SIG-M5 treated with dmso at 0.1 percent for 504 hours (cell line): ENCODE data around the gene CIB4.
A peak's percentile ranks its signal among the peaks of the same experiment; 100 is the strongest.

Source experiments
- DNase-seq: peaks from one replicate; lab custom pipeline; 2025; ENCODE audit not compliant: unreplicated experiment; lab: John Stamatoyannopoulos, UW

The CIB4 gene

GRCh38 chr2:26640781-26641564, at the start of gene CIB4:
Gene CIB4 (minus strand): TSS chr2:26641366. CDS start chr2:26641314, 52 bp downstream.
- DNase-seq: no peak

GRCh38 chr2:26687801-26688200, 46.6 kb upstream of the CIB4 start:
- no peak for DNase-seq

GRCh38 chr2:26687328-26687727, 46.2 kb upstream of the CIB4 start:
- DNase-seq: no peak

DNA sequence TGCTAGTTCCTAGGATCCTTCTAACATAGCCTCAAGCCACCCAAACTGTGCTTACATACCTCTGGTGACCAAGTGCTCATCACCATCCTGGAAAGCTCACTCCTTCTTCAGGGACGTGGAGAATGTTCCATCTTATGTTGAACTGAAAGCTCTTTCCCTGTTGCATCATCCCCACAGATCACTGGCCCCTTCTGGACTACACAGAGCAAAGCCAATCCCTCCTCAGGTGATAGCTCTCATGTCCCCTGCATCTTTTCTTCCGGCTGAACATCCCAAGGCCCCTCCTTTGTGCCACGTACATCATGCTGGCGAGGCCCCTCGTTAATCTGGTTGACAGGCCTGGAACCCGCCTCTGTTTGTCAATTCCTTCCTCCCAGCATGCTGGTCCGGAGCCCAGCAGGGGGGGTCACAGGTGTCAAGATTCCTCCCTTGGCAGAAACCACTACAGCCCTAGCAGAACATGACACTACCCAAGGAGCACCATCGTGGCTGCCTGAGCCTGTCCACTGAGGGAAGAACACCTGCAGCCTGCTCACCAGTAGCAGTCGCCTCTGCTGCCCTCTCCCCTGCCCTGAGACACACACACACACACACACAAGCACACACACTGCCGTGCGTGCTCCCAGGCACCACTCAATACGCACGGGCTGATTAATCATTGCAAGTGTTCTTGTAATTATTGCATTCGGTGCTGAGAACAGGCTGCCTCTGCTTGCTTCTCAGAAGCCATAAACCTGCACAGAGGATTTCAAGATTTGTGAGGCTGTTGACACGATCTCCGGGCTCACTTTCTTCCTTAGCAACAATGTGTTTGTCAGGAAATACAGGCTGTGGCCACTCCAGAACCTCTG, 45.0 kb upstream of the CIB4 start:
- no peak for DNase-seq

GRCh38 chr2:26685341-26685740, 44.2 kb upstream of the CIB4 start:
- DNase-seq: no peak

GRCh38 chr2:26683583-26683982, 42.4 kb upstream of the CIB4 start:
- DNase-seq: no peak

DNA sequence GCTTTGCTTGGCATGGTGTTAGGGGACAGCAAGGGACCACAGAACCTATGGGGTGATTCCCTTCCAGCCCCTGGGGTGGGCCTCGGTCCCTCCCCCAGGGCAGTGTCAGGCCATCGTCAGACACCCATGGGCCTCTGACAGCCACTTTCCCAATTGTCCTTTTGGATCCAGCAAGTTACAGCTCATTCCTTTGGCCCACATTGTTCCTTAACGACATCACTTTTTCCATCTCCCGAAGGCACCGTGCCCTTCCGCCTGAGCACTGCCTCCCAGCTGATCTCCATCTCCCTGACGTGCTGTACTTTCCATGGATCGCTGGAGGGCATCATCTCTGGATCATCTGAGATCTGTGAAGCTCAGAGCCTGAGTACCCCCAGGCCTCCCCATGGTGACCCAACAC, 41.0 kb upstream of the CIB4 start:
- no peak for DNase-seq

GRCh38 chr2:26681656-26682055, 40.5 kb upstream of the CIB4 start:
- DNase-seq: no peak

- DNase-seq: no peak
Measured at GRCh38 chr2:26679867-26680266, 38.7 kb upstream of the CIB4 start.

DNA sequence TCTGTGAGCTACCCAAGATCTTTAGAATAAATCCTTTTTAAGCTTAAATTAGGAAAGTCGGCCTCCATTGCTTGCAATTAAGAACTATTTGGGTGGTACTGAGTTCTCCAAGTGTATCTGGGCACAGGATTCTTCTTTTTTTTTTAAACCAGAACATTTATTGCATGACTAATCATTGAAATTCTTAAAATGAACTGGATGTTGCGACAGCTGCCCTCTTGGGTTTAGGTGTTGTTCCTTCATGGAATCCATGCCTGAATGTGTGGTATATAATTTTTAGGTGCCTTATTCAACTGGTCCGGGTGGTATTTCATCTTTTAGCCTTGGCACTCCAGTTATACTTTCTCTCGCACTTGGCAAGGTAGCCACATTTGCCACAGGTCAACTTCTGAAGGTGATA, 36.9 kb upstream of the CIB4 start:
- no peak for DNase-seq

- DNase-seq: no peak
Measured at GRCh38 chr2:26675651-26676255, 34.6 kb upstream of the CIB4 start.

GRCh38 chr2:26674771-26675170, 33.6 kb upstream of the CIB4 start:
- DNase-seq: no peak

- DNase-seq: no peak
Measured at GRCh38 chr2:26674002-26674751, 33.0 kb upstream of the CIB4 start.

DNA sequence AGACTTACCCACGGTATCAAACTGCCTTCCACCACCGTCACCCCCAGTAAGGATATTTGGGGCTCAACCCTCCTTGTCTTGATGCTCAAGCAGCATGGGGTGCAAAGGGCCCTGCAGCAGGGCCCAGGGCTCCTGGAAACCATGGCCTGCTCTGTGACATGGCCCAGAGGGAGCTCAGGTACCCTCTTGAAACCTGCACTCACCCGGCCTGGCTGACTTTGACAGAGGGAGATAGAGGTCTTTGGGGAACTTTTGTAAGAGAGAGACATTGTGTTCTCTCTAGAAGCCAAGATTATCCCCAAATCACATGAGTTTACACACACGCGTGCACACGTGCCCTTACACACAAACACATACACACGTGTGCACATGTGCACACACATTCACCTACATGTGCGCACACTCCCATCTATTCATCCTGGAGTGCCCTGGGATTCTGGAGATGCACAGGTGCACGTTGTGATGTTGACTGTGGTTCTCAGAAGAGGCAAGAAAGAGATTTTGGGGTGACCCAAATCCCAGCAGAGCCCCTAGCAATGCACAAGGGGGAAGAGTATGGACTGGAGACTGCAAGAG, 31.7 kb upstream of the CIB4 start:
- no peak for DNase-seq

DNA sequence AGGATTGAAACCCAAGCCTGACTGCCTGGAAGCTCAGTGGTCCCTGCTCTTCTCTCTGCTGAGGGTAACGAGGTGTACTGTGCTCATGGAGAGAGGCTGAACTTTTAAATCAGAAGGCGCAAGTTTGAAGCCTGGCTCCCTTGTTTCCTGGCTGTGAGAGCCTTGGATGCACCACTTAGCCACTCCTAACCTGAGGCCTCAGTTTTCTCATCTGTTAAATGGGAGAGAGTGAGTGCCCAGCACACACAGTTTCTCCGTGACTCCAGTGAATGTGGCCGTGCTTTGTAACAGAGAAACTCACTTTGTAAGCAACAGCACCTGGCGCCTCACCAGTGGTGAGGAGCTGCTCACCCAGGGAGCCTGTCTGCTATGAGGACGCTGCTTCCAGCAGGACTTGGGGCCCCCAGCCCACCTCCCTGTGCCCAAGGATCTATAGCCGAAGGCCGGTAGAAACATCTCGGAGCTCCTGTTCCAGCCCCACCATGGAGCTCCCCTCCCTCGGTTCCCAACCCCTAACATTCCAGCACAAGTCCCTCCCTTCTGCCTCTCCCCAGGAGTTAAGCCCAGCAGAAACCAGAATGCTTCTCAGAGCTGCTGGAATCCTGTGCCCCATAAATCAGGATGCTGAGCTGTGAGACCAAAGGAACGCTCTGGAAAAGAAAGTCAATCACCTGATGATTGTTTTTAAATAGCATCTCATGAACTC, 31.1 kb upstream of the CIB4 start:
- DNase-seq: no peak

- no peak for DNase-seq
Measured at GRCh38 chr2:26671691-26672090, 30.5 kb upstream of the CIB4 start.

DNA sequence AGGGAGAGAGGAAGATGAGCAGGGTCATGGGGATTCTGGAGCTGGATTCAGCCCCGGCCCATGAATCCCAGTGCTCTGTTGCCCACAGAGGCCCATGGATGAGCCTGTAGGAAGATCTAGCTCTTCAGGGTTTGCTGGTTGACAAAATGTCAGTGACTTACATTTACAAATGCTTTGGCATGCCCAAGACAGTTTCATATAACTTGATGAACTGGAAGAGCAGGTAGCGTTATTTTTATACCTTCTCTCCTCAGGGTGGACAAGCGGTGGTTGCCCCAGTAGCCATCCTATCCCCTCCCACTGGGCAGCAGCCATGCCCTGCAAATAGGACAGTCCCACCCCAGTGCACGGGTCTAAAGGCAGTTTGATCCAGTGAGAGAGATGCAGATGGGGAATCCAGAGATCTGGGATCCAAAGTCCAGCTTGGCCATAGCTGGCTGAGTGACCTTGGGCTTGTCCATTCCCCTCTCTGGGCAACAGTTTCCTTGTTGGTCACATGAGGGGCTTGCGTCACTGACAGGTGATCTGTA, 29.8 kb upstream of the CIB4 start:
- peak; percentile 9 for DNase-seq

DNA sequence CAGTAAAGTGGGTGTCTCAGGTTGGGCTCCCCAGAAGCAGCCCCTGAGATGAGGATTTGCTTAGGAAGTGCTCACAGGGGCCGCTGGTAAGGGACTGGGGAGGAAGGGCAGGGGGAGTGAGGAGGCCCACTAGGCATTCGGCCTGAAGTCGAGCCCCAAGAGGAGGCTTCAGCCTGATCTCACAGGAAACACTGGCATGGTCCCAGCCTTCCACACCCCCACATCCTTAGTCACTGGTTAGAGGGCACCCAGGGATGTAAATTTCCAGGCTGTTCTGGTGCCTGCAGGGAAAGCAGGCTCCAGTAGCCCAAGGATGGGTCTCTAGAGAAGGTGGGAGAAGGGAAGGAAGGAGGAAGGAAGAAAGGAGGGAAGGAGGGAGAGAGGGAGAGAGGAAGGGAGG, 29.0 kb upstream of the CIB4 start:
- DNase-seq: no peak

- DNase-seq: no peak
Measured at GRCh38 chr2:26668856-26669750, 27.9 kb upstream of the CIB4 start.
